ENCODE results near the gene MFN1.
A peak's percentile ranks its signal among the peaks of the same experiment; 100 is the strongest.

Gene MFN1

GRCh38 chr3:179321668-179322285, 25.7 kb upstream of the MFN1 start:
- peaks cover 37% of the 10 kb centered on the region for H3K4me1 ChIP-seq (ENCODE audit: insufficient read depth, low read length)
- peak overlapping the region; percentile 94; the same call in 1 of the 2 replicates for H3K9ac ChIP-seq (ENCODE audit: low read depth, low read length)
- H3K36me3 ChIP-seq (ENCODE audit: insufficient read depth, low read length) = peaks cover 23% of the 10 kb centered on the region
- H3K79me2 ChIP-seq (ENCODE audit: insufficient read depth, low read length) = peaks cover 40% of the 10 kb centered on the region
- TF ChIP-seq, protein P1, sequence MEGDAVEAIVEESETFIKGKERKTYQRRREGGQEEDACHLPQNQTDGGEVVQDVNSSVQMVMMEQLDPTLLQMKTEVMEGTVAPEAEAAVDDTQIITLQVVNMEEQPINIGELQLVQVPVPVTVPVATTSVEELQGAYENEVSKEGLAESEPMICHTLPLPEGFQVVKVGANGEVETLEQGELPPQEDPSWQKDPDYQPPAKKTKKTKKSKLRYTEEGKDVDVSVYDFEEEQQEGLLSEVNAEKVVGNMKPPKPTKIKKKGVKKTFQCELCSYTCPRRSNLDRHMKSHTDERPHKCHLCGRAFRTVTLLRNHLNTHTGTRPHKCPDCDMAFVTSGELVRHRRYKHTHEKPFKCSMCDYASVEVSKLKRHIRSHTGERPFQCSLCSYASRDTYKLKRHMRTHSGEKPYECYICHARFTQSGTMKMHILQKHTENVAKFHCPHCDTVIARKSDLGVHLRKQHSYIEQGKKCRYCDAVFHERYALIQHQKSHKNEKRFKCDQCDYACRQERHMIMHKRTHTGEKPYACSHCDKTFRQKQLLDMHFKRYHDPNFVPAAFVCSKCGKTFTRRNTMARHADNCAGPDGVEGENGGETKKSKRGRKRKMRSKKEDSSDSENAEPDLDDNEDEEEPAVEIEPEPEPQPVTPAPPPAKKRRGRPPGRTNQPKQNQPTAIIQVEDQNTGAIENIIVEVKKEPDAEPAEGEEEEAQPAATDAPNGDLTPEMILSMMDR (IDR thresholded peaks at IDR 0.05; ENCODE audit: borderline replicate concordance, extremely low read depth, low read length, poor library complexity, severe bottlenecking) = peak; percentile 57
- TF ChIP-seq EZH2 (IDR thresholded peaks at IDR 0.05; ENCODE audit: borderline replicate concordance, low read depth, low read length, severe bottlenecking) = no peak
- ATAC-seq (ENCODE audit: insufficient read depth, low read depth) (no peak), DNase-seq (peak; percentile 41)
- peaks cover 15% of the 10 kb centered on the region; the same call in 1 of the 2 replicates for H4K20me1 ChIP-seq (ENCODE audit: insufficient read depth, low read length)
- H3K9me3 ChIP-seq (ENCODE audit: insufficient read depth, low read length, severe bottlenecking) = no peaks in the 10 kb centered on the region
- no peaks in the 10 kb centered on the region for H3K27me3 ChIP-seq (ENCODE audit: insufficient read depth, low read length, poor library complexity)
- H3K4me2 ChIP-seq (ENCODE audit: insufficient read depth, low read length) = peak overlapping the region; percentile 79
- H2AFZ ChIP-seq (ENCODE audit: low read depth, low read length) = peak overlapping the region; percentile 89
- no peak overlapping the region for H3K27ac ChIP-seq (ENCODE audit: low read length)
- peak overlapping the region in 1 of 2 experiments; percentile 86; a peak in 1 of 4 replicates for H3K4me3 ChIP-seq (ENCODE audit: low read depth in 1 of 2, low read length in 2 of 2)

- Histone ChIP-seq H4K20me1 (ENCODE audit: insufficient read depth, low read length) (peaks cover 15% of the 10 kb centered on the region; the same call in 1 of the 2 replicates), H2AFZ (ENCODE audit: low read depth, low read length) (peak within 1 kb of the TSS; percentile 89), H3K4me3 (ENCODE audit: low read depth in 1 of 2, low read length in 2 of 2) (peak within 1 kb of the TSS; percentile 33 to 86), H3K4me1 (ENCODE audit: insufficient read depth, low read length) (peaks cover 37% of the 10 kb centered on the region), H3K9ac (ENCODE audit: low read depth, low read length) (peak within 1 kb of the TSS; percentile 94), H3K79me2 (ENCODE audit: insufficient read depth, low read length) (peaks cover 47% of the 10 kb centered on the region), H3K9me3 (ENCODE audit: insufficient read depth, low read length, severe bottlenecking) (no peaks in the 10 kb centered on the region), H3K27me3 (ENCODE audit: insufficient read depth, low read length, poor library complexity) (no peaks in the 10 kb centered on the region), H3K4me2 (ENCODE audit: insufficient read depth, low read length) (peak within 1 kb of the TSS; percentile 79), H3K36me3 (ENCODE audit: insufficient read depth, low read length) (peaks cover 30% of the 10 kb centered on the region), H3K27ac (ENCODE audit: low read length) (peak within 1 kb of the TSS; percentile 85)
- DNase-seq = peak; percentile 86
- TF ChIP-seq, protein P1 (IDR thresholded peaks at IDR 0.05; ENCODE audit: borderline replicate concordance, extremely low read depth, low read length, poor library complexity, severe bottlenecking) = peak; percentile 77
- TF ChIP-seq EZH2 (IDR thresholded peaks at IDR 0.05; ENCODE audit: borderline replicate concordance, low read depth, low read length, severe bottlenecking) = no peak
- ATAC-seq (ENCODE audit: insufficient read depth, low read depth) = peak; percentile 86
These were observed 25.0 kb upstream of the MFN1 start, which contains the start of gene ZNF639 for GRCh38 chr3:179322286-179323196. TSS of gene ZNF639 (plus strand) at chr3:179323031. CDS start at chr3:179328294, 5,263 bp downstream.

GRCh38 chr3:179323197-179324110, 24.1 kb upstream of the MFN1 start:
- peak; percentile 68 for DNase-seq
- peaks cover 39% of the 10 kb centered on the region for H3K36me3 ChIP-seq (ENCODE audit: insufficient read depth, low read length)
- H3K27ac ChIP-seq (ENCODE audit: low read length) = peak overlapping the region; percentile 85
- peak overlapping the region; percentile 79 for H3K4me2 ChIP-seq (ENCODE audit: insufficient read depth, low read length)
- peak overlapping the region; percentile 89 for H2AFZ ChIP-seq (ENCODE audit: low read depth, low read length)
- H3K9ac ChIP-seq (ENCODE audit: low read depth, low read length) = peak overlapping the region; percentile 94
- peaks cover 15% of the 10 kb centered on the region; the same call in 1 of the 2 replicates for H4K20me1 ChIP-seq (ENCODE audit: insufficient read depth, low read length)
- ATAC-seq (ENCODE audit: insufficient read depth, low read depth) = peak; percentile 53
- peaks cover 56% of the 10 kb centered on the region for H3K79me2 ChIP-seq (ENCODE audit: insufficient read depth, low read length)
- peak overlapping the region; percentile 33 to 86 for H3K4me3 ChIP-seq (ENCODE audit: low read depth in 1 of 2, low read length in 2 of 2)
- H3K4me1 ChIP-seq (ENCODE audit: insufficient read depth, low read length) = peaks cover 37% of the 10 kb centered on the region
- no peaks in the 10 kb centered on the region for H3K9me3 ChIP-seq (ENCODE audit: insufficient read depth, low read length, severe bottlenecking)
- TF ChIP-seq EZH2 (IDR thresholded peaks at IDR 0.05; ENCODE audit: borderline replicate concordance, low read depth, low read length, severe bottlenecking) = no peak
- TF ChIP-seq, protein P1 (IDR thresholded peaks at IDR 0.05; ENCODE audit: borderline replicate concordance, extremely low read depth, low read length, poor library complexity, severe bottlenecking) = no peak
- no peaks in the 10 kb centered on the region for H3K27me3 ChIP-seq (ENCODE audit: insufficient read depth, low read length, poor library complexity)

Data from DND-41 (cell line).